Measurements from ENCODE around the gene TOX2. TPM values are rescaled to one million over a fixed set of nuclear protein-coding genes. Genes with fewer than 3 reads are reported as not detected.

TOX2 gene
- total and polyA plus RNA-seq, 2 of the 8 experiments (the other 6 are each of a cell fraction or from before 2014, with no cell fraction given): 1.8 to 3.4 TPM

GRCh38 chr20:44068316-44069201 lies 153.9 kb downstream of the TOX2 start:
- TF ChIP-seq RFX5 (IDR thresholded peaks at IDR 0.05; ENCODE audit: borderline replicate concordance, low read depth, low read length): no peak
- no peak for TF ChIP-seq ATF2 (IDR thresholded peaks at IDR 0.05; ENCODE audit: low read length)
- 0 out of 4 replicates have a peak, but pooled peaks of 1 of the 3 experiments have one; percentile 11 for TF ChIP-seq CTCF (IDR thresholded peaks at IDR 0.05; ENCODE audit: control extremely low read depth in 1 of 3, insufficient read depth in 1 of 3, low read depth in 1 of 3, low read length in 3 of 3)
- no peak for TF ChIP-seq CREB1 (IDR thresholded peaks at IDR 0.05)
- no peak for TF ChIP-seq SP4 (IDR thresholded peaks at IDR 0.05; ENCODE audit: low read length)
- no peak for TF ChIP-seq USF2 (IDR thresholded peaks at IDR 0.05; ENCODE audit: low read length)
- no peak for FAIRE-seq
- DNase-seq (ENCODE audit: low read depth in 1 of 2, low spot score in 2 of 2): peak in 1 of 2 experiments; percentile 44

More at GRCh38 chr20:44068316-44069201, 153.9 kb downstream of the TOX2 start:
- H2BK5ac ChIP-seq (ENCODE audit: low read depth, low read length): no peak overlapping the region
- no peak overlapping the region for H4K8ac ChIP-seq (ENCODE audit: extremely low read depth, insufficient read depth, low read length)
- H3K9me3 ChIP-seq (ENCODE audit: insufficient read depth in 2 of 2, low read depth in 1 of 2, low read length in 1 of 2): no peaks in the 10 kb centered on the region
- 90% methylated on average over 29 of the region's 30 CpGs; no CpG with 5 or more reads in 1 of the 2 experiments for WGBS, 2 experiments (ENCODE audit: extremely low coverage in 1 of 2, insufficient coverage in 1 of 2, insufficient read length in 1 of 2, insufficient replicate concordance in 2 of 2, low coverage in 1 of 2, low lambda C conversion rate in 2 of 2, missing lambda C conversion rate in 1 of 2)
- H3K27ac ChIP-seq (ENCODE audit: low read depth, low read length): no peak overlapping the region
- no peak overlapping the region for H2BK15ac ChIP-seq (ENCODE audit: low read length)
- no peaks in the 10 kb centered on the region for H3K36me3 ChIP-seq (ENCODE audit: control insufficient read depth in 2 of 4, insufficient read depth in 4 of 4, low read length in 3 of 4)
- H3K4ac ChIP-seq (replicated peaks; ENCODE audit: insufficient read length, low read depth, low read length): no peak overlapping the region
- H3K23ac ChIP-seq (ENCODE audit: insufficient read length): no peak overlapping the region
- no peak overlapping the region for H2AK5ac ChIP-seq (ENCODE audit: low read depth, low read length)
- H3K18ac ChIP-seq (ENCODE audit: extremely low read depth, low read length): no peak overlapping the region
- CTCF ChIA-PET (ENCODE audit: partially characterized antibody): interaction anchor here (1.1 to 2.4 kb wide), 5 partner anchors 9 to 320 kb away, joined by 3 to 13 read pairs (median 5); no protein-coding TSS in a partner anchor
- no peak overlapping the region for H2BK20ac ChIP-seq (ENCODE audit: low read length)
- no peak overlapping the region for H2AFZ ChIP-seq (ENCODE audit: low read length)
- POLR2A ChIA-PET (ENCODE audit: partially characterized antibody): interaction anchor here (0.6 kb wide), 2 partner anchors 182 to 347 kb away, joined by 3 read pairs; no protein-coding TSS in a partner anchor
- H3K9ac ChIP-seq (replicated peaks in 1 of 4; ENCODE audit: extremely low read depth in 1 of 4, low read depth in 3 of 4, low read length in 3 of 4): no peak overlapping the region
- no peak overlapping the region for H2BK120ac ChIP-seq (replicated peaks; ENCODE audit: low read depth, low read length)
- H3K56ac ChIP-seq (replicated peaks; ENCODE audit: insufficient read length, low read depth, low read length): no peak overlapping the region
- no peak overlapping the region for H3K4me2 ChIP-seq (ENCODE audit: insufficient read depth in 1 of 2, low read depth in 2 of 2, low read length in 2 of 2)
- no peak overlapping the region for H2BK12ac ChIP-seq (ENCODE audit: low read depth, low read length)
- H3K4me3 ChIP-seq (ENCODE audit: extremely low read depth in 1 of 4, insufficient read depth in 2 of 4, low read depth in 3 of 4, low read length in 4 of 4): no peak overlapping the region
- no peak overlapping the region for H3K14ac ChIP-seq (ENCODE audit: insufficient read length)
- H4K20me1 ChIP-seq (replicated peaks in 1 of 2; ENCODE audit: control insufficient read depth in 1 of 2, insufficient read depth in 2 of 2, low read length in 2 of 2): no peaks in the 10 kb centered on the region
- no peaks in the 10 kb centered on the region for H3K79me1 ChIP-seq (ENCODE audit: low read depth, low read length)
- no peaks in the 10 kb centered on the region for H3K23me2 ChIP-seq (ENCODE audit: low read depth, low read length)
- no peak overlapping the region for H4K5ac ChIP-seq (ENCODE audit: insufficient read length, low read depth, low read length)
- no peaks in the 10 kb centered on the region for H3K79me2 ChIP-seq (ENCODE audit: control insufficient read depth in 1 of 2, insufficient read depth in 2 of 2, low read length in 2 of 2)
- H3K27me3 ChIP-seq (replicated peaks in 1 of 4; ENCODE audit: control insufficient read depth in 3 of 4, extremely low read depth in 1 of 4, insufficient read depth in 3 of 4, low read length in 3 of 4): no peaks in the 10 kb centered on the region; a peak in 1 of 7 replicates
- H4K91ac ChIP-seq (replicated peaks; ENCODE audit: insufficient read length, low read length): peak overlapping the region; percentile 15
- H3K4me1 ChIP-seq (replicated peaks in 1 of 4; ENCODE audit: control insufficient read depth in 3 of 4, insufficient read depth in 4 of 4, low read length in 3 of 4): peaks cover 0 to 7% (median 1%) of the 10 kb centered on the region in 4 experiments; a peak in 3 of 7 replicates

Data from H1 (cell line).